HG03175 (cell line): ENCODE results near the gene LANCL3.

ENCODE experiments used
- ATAC-seq: cut with Tn5 transposase; IDR thresholded peaks from one replicate; pipeline ENCODE4 v1.9.1; 2021; ENCODE audit warnings: mild to moderate bottlenecking, moderate library complexity; ENCODE audit not compliant: unreplicated experiment

The LANCL3 gene

GRCh38 chrX:37678574-37678973 is 107.1 kb downstream of the LANCL3 start:
- no peak for ATAC-seq

GRCh38 chrX:37679230-37679629 is 107.8 kb downstream of the LANCL3 start:
- no peak for ATAC-seq

- ATAC-seq: no peak
Measured at GRCh38 chrX:37679888-37680287, 108.4 kb downstream of the LANCL3 start.

- ATAC-seq: no peak
Measured at GRCh38 chrX:37684426-37684825, 113.0 kb downstream of the LANCL3 start.

GRCh38 chrX:37684973-37685372 is 113.5 kb downstream of the LANCL3 start:
- ATAC-seq: no peak

- ATAC-seq: peak; percentile 70
Measured at GRCh38 chrX:37685381-37686359, 114.2 kb downstream of the LANCL3 start, which contains the start of gene XK. Gene XK (plus strand): TSS chrX:37685791. CDS start chrX:37685962, 171 bp downstream.

GRCh38 chrX:37686369-37686995 is 115.0 kb downstream of the LANCL3 start:
- no peak for ATAC-seq

- no peak for ATAC-seq
Measured at GRCh38 chrX:37686996-37687395, 115.5 kb downstream of the LANCL3 start.

GRCh38 chrX:37690119-37690518 is 118.7 kb downstream of the LANCL3 start:
- ATAC-seq: no peak

GRCh38 chrX:37692918-37693317 is 121.5 kb downstream of the LANCL3 start:
- ATAC-seq: no peak

GRCh38 chrX:37697169-37697760 is 125.8 kb downstream of the LANCL3 start:
- no peak for ATAC-seq

GRCh38 chrX:37701588-37701987 is 130.1 kb downstream of the LANCL3 start:
- no peak for ATAC-seq

GRCh38 chrX:37711991-37712390 is 140.5 kb downstream of the LANCL3 start:
- no peak for ATAC-seq

- ATAC-seq: no peak
Measured at GRCh38 chrX:37712458-37712857, 141.0 kb downstream of the LANCL3 start.

GRCh38 chrX:37714479-37714878 is 143.0 kb downstream of the LANCL3 start:
- ATAC-seq: no peak

GRCh38 chrX:37716602-37717001 is 145.1 kb downstream of the LANCL3 start:
- ATAC-seq: no peak

GRCh38 chrX:37717708-37718107 is 146.2 kb downstream of the LANCL3 start:
- ATAC-seq: no peak

- no peak for ATAC-seq
Measured at GRCh38 chrX:37722595-37722994, 151.1 kb downstream of the LANCL3 start.

- ATAC-seq: no peak
Measured at GRCh38 chrX:37726346-37726745, 154.9 kb downstream of the LANCL3 start.
